GM18861 (cell line): ENCODE measurements around the gene CTSW.
A peak's percentile ranks its signal among the peaks of the same experiment; 100 is the strongest.

Experiments
- ATAC-seq: cut with Tn5 transposase; IDR thresholded peaks from one replicate; pipeline ENCODE4 v1.9.1; 2021; ENCODE audit not compliant: unreplicated experiment

The CTSW gene

GRCh38 chr11:65919573-65920371 lies 40.1 kb downstream of the CTSW start:
- peak; percentile 24 for ATAC-seq

DNA sequence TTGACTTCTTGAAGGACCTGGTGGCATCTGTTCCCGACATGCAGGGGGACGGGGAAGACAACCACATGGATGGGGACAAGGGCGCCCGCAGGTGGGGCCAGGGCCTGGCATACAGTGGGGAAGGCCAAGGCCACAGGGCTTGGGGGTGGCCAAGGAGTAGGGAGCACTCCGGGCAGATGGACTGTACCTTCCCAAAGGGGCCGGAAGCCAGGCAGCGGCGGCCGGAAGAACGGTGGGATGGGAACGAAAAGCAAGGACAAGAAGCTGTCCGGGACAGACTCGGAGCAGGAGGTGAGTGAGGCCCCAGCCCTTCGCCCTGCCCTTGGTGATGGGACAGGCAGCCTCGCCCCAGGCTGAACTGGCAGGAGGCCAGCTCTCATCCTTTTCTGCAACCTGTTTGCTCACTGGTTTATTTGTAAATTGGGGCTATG lies 40.8 kb downstream of the CTSW start:
- no peak for ATAC-seq

GRCh38 chr11:65921033-65921555 lies 41.5 kb downstream of the CTSW start:
- no peak for ATAC-seq

- no peak for ATAC-seq
Observed at GRCh38 chr11:65921876-65922275, 42.2 kb downstream of the CTSW start.

DNA sequence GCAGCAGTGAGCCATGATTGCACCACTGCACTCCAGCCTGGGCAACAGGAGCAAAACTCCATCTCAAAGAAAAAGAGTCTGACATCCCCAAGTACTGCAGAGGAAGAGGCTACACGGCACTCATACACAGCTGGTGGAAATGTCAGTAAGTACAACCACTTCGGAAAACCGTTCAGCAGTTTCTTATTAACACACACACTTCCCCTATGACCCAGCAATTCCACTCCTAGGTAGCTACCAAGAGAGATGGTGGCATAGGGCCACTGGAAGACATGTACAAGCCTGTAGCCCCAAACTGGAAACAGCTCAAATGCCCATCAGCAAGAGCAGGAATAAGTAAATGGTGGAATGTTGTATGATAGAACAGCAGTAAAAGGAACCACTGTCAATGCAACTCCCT lies 42.9 kb downstream of the CTSW start:
- no peak for ATAC-seq

- no peak for ATAC-seq
Observed at GRCh38 chr11:65925397-65925796, 45.8 kb downstream of the CTSW start.

GRCh38 chr11:65927904-65928397 lies 48.3 kb downstream of the CTSW start:
- ATAC-seq = no peak

DNA sequence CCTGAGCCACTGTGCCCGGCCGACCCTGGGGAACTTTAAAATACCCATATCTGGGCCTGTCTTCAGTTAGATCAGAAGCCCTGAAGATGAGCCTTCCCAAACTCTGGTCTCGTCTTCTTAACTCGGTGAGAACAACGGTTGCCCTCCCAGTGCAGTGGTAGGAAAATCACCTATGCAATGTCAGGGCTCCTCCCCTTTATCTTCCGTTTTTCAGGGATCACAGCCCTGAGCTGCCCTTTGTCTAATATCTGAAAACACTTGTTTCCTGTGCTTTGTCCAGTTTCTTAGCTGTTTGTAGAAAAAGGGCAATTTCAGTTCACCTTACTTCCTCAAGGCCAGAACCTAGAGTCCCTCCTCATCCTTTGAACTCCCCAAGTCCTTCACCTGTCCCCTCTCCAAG lies 49.0 kb downstream of the CTSW start:
- ATAC-seq = no peak

DNA sequence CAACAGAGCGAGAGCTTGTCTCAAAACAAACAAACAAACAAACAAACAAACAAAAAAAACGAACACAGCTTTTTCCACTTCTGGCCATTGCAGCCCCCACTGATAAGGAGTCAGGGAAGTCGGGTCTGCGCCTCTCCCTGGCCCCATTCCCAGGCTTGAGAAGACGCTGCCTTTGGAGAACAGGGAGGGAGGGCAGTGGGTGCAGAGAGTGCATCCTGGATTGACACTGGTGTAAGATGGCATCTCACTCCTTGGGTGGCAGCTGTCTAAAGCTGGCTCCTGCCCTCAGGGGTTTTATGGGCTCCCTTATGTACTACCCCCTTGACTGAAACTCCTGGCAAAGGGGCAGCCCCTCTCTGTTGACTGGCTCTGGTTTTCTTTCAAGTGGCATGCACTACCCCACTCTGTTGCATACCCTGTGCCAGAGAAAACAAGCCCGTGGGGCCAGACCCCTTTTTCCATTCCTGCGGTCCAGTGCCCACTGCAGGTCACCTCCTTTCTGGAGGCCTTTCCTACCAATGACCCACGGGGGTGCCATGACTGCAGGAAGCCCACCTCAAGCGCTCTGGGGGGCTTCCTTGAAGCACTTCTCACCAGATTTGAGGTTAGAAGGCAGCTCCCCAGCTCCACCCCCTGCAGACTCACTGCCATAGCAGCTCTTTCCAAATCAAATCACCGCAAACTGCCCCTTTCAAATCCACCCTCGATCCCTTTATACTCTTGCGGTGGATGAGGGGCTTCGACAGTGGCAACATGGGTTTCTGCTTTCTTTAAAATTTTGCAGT lies 52.3 kb downstream of the CTSW start:
- no peak for ATAC-seq

- no peak for ATAC-seq
Observed at GRCh38 chr11:65932558-65932919, 52.9 kb downstream of the CTSW start.
